GM21528 (cell line): Measurements from ENCODE around the gene STIL.

ENCODE experiments used
- ATAC-seq: cut with Tn5 transposase; IDR thresholded peaks from one replicate; pipeline ENCODE4 v1.9.1; 2021; ENCODE audit warnings: mild to moderate bottlenecking, moderate library complexity; ENCODE audit not compliant: unreplicated experiment, low FRiP score

STIL gene

GRCh38 chr1:47241114-47242113 is 72.5 kb downstream of the STIL start:
- ATAC-seq, result no peak

GRCh38 chr1:47238935-47239592 is 74.9 kb downstream of the STIL start:
- ATAC-seq, result no peak

- ATAC-seq, result no peak
Measured at GRCh38 chr1:47235806-47236205, 78.1 kb downstream of the STIL start.

- no peak for ATAC-seq
Measured at GRCh38 chr1:47235241-47235681, 78.7 kb downstream of the STIL start.

GRCh38 chr1:47233186-47233585 is 80.8 kb downstream of the STIL start:
- ATAC-seq, result no peak

- no peak for ATAC-seq
Measured at GRCh38 chr1:47232187-47232874, 81.6 kb downstream of the STIL start, which contains the start of gene TAL1. Gene TAL1 (minus strand): TSS chr1:47232225. CDS start chr1:47225888, 6,337 bp downstream.

- ATAC-seq, result no peak
Measured at GRCh38 chr1:47231301-47232186, 82.4 kb downstream of the STIL start.

GRCh38 chr1:47230692-47231300 is 83.2 kb downstream of the STIL start:
- ATAC-seq, result no peak

- no peak for ATAC-seq
Measured at GRCh38 chr1:47229886-47230691, 83.9 kb downstream of the STIL start.

- no peak for ATAC-seq
Measured at GRCh38 chr1:47229031-47229885, 84.7 kb downstream of the STIL start.

- ATAC-seq, result no peak
Measured at GRCh38 chr1:47228644-47229030, 85.3 kb downstream of the STIL start.

- no peak for ATAC-seq
Measured at GRCh38 chr1:47227341-47228232, 86.4 kb downstream of the STIL start.

- no peak for ATAC-seq
Measured at GRCh38 chr1:47226839-47227215, 87.1 kb downstream of the STIL start.

- ATAC-seq, result no peak
Measured at GRCh38 chr1:47226121-47226838, 87.7 kb downstream of the STIL start.

GRCh38 chr1:47225430-47226100 is 88.4 kb downstream of the STIL start:
- ATAC-seq, result no peak
